A549 treated with ZK216348 at 1 μM for 4 hours (cell line): ENCODE data around the gene CAMLG. TPM values are rescaled to one million over a fixed set of nuclear protein-coding genes. Genes with fewer than 3 reads are reported as not detected.

Source experiments
- total RNA-seq: library from RNA; stranded (reverse); fragments of 200-300 nt; extraction: Qiagen RNA extraction; gene quantifications from 5 replicates; pipeline ENCODE4 v1.2.3, GENCODE V29; 2022; ENCODE audit warnings: low read depth

CAMLG gene
- total RNA-seq = 17.7 to 30.1 TPM (median 27.9 TPM) in 5 replicates

GRCh38 chr5:134738133-134738962, at the start of gene CAMLG:
TSS of gene CAMLG (plus strand) at chr5:134738548. CDS start at chr5:134738621, 73 bp downstream.

GRCh38 chr5:134758504-134759341, 20.4 kb downstream of the CAMLG start, which contains the start of gene DDX46:
TSS of gene DDX46 (plus strand) at chr5:134758779. CDS start at chr5:134758939, 160 bp downstream.

Other genes starting within 250 kb of the CAMLG start
- gene JADE2, start 212.9 kb upstream of the CAMLG start, total RNA-seq = 23.6 to 41.8 TPM (median 36.0 TPM) in 5 replicates
- gene SAR1B, start 105.7 kb upstream of the CAMLG start, total RNA-seq = 47.2 to 75.5 TPM (median 55.1 TPM) in 5 replicates
- 9.9 to 17.1 TPM (median 13.7 TPM) in 5 replicates for gene SEC24A, start 89.8 kb upstream of the CAMLG start, total RNA-seq
- gene DDX46, start 20.2 kb downstream of the CAMLG start, total RNA-seq = 54.9 to 90.0 TPM (median 64.9 TPM) in 5 replicates
- 18.1 to 24.3 TPM (median 22.6 TPM) in 5 replicates for gene C5orf24, start 107.4 kb downstream of the CAMLG start, total RNA-seq
- 52.6 to 59.6 TPM (median 54.5 TPM) in 5 replicates for gene TXNDC15, start 135.8 kb downstream of the CAMLG start, total RNA-seq
- 9.4 to 15.6 TPM (median 10.0 TPM) in 5 replicates for gene PCBD2, start 166.6 kb downstream of the CAMLG start, total RNA-seq
- 0.20 to 0.57 TPM (median 0.40 TPM) in 5 replicates for gene CATSPER3, start 229.4 kb downstream of the CAMLG start, total RNA-seq